ENCODE results near the gene CDSN.

GRCh38 chr6:31092769-31093505 lies 27.3 kb downstream of the CDSN start:
- no peak for TF ChIP-seq TAF1 (IDR thresholded peaks at IDR 0.05; ENCODE audit: low read depth, low read length)
- TF ChIP-seq POLR2AphosphoS5 (IDR thresholded peaks at IDR 0.05; ENCODE audit: low read depth, low read length): no peak
- TF ChIP-seq POLR2A (IDR thresholded peaks at IDR 0.05; ENCODE audit: low read depth, low read length): no peak
- TF ChIP-seq POU2F2 (IDR thresholded peaks at IDR 0.05; ENCODE audit: low read depth, low read length): no peak
- TF ChIP-seq SPI1 (IDR thresholded peaks at IDR 0.05; ENCODE audit: low read depth, low read length): no peak
- TF ChIP-seq PAX5 (IDR thresholded peaks at IDR 0.05; ENCODE audit: insufficient read depth, low read length, severe bottlenecking): no peak

Data from GM12891 (cell line).